Smooth muscle cell of the coronary artery (primary cell): Measurements from ENCODE around the gene CHL1. TPM values are rescaled to one million over a fixed set of nuclear protein-coding genes. Genes with fewer than 3 reads are reported as not detected.

ENCODE experiments used
- total RNA-seq: library from RNA; depleted of rRNA; stranded (reverse); fragments of >200 nt; gene quantifications from 2 replicates; pipeline ENCODE4 v1.2.3, GENCODE V29; 2014; ENCODE audit warnings: low replicate concordance

Gene CHL1, protein sequence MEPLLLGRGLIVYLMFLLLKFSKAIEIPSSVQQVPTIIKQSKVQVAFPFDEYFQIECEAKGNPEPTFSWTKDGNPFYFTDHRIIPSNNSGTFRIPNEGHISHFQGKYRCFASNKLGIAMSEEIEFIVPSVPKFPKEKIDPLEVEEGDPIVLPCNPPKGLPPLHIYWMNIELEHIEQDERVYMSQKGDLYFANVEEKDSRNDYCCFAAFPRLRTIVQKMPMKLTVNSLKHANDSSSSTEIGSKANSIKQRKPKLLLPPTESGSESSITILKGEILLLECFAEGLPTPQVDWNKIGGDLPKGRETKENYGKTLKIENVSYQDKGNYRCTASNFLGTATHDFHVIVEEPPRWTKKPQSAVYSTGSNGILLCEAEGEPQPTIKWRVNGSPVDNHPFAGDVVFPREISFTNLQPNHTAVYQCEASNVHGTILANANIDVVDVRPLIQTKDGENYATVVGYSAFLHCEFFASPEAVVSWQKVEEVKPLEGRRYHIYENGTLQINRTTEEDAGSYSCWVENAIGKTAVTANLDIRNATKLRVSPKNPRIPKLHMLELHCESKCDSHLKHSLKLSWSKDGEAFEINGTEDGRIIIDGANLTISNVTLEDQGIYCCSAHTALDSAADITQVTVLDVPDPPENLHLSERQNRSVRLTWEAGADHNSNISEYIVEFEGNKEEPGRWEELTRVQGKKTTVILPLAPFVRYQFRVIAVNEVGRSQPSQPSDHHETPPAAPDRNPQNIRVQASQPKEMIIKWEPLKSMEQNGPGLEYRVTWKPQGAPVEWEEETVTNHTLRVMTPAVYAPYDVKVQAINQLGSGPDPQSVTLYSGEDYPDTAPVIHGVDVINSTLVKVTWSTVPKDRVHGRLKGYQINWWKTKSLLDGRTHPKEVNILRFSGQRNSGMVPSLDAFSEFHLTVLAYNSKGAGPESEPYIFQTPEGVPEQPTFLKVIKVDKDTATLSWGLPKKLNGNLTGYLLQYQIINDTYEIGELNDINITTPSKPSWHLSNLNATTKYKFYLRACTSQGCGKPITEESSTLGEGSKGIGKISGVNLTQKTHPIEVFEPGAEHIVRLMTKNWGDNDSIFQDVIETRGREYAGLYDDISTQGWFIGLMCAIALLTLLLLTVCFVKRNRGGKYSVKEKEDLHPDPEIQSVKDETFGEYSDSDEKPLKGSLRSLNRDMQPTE (N-terminal part only)
- total RNA-seq = not detected in 2 replicates

GRCh38 chr3:196311-197148 lies at the start of gene CHL1:
Gene CHL1, plus strand, starts transcription at chr3:196763. Its CDS starts 123,014 bp downstream, at chr3:319777.

